IMR-90 (cell line): ENCODE results near the gene EPB41L1. TPM values are rescaled to one million over a fixed set of nuclear protein-coding genes. Genes with fewer than 3 reads are reported as not detected.

Experiments
- ATAC-seq: fragments of 200-7000 bp; cut with Tn5 transposase; 2 replicates; pipeline ENCODE4 v1.9.1; 2020; ENCODE audit warnings: low read depth, mild to moderate bottlenecking, moderate library complexity
- BruUV-seq: library from RNA; stranded (reverse); fragments of 400-500 nt; replicated peaks from 2 replicates; lab custom pipeline; 2021; lab: Mats Ljungman, UMichigan
- CTCF ChIA-PET: fragments of 300-600 bp; formaldehyde crosslinking; extraction: SDS; loops from one replicate; lab custom pipeline; 2021; ENCODE audit warnings: antibody characterized with exemption; lab: Yijun Ruan, JAX
- POLR2A ChIA-PET: fragments of 300-600 bp; sonication (Branson Sonifier 250); formaldehyde crosslinking; loops from one replicate; lab custom pipeline; 2022; ENCODE audit warnings: antibody characterized with exemption; ENCODE audit not compliant: unreplicated experiment; lab: Charles Lee
- DNase-seq: peaks from one replicate; pipeline ENCODE4 v3.0.0; 2013
- H2AFZ ChIP-seq: replicated peaks from 2 replicates; pipeline ENCODE3; 2013; ENCODE audit warnings: low read length, mild to moderate bottlenecking; ENCODE audit not compliant: poor library complexity
- H2AK5ac ChIP-seq: 2 replicates; pipeline ENCODE4 v1.6.1; 2013; ENCODE audit warnings: low read depth, low read length, inconsistent platforms
- H2AK9ac ChIP-seq: replicated peaks from 2 replicates; pipeline ENCODE3; 2013; ENCODE audit warnings: mild to moderate bottlenecking, low read depth, low read length, moderate library complexity; ENCODE audit not compliant: poor library complexity
- H2BK120ac ChIP-seq: 2 replicates; pipeline ENCODE4 v1.6.1; 2013; ENCODE audit warnings: low read depth, low read length, inconsistent platforms
- H2BK15ac ChIP-seq: 3 replicates; pipeline ENCODE4 v1.6.1; 2013; ENCODE audit warnings: low read depth, low read length, inconsistent platforms
- H2BK20ac ChIP-seq: 2 replicates; pipeline ENCODE4 v1.6.1; 2013; ENCODE audit warnings: low read depth, mild to moderate bottlenecking, inconsistent platforms, low read length, moderate library complexity
- H2BK5ac ChIP-seq: 2 replicates; pipeline ENCODE4 v1.6.1; 2013; ENCODE audit warnings: mild to moderate bottlenecking, low read depth, low read length, inconsistent platforms; ENCODE audit not compliant: poor library complexity, severe bottlenecking
- H3K14ac ChIP-seq: replicated peaks from 2 replicates; pipeline ENCODE4 v1.6.1; 2013; ENCODE audit warnings: low read depth, low read length, inconsistent platforms
- H3K18ac ChIP-seq: 2 replicates; pipeline ENCODE4 v1.6.1; 2013; ENCODE audit warnings: low read depth, low read length, control low read depth
- H3K23ac ChIP-seq: 2 replicates; pipeline ENCODE4 v1.6.1; 2013; ENCODE audit warnings: low read depth, low read length, inconsistent platforms
- H3K27ac ChIP-seq: 2 replicates; pipeline ENCODE4 v1.5.1; 2013; ENCODE audit warnings: mild to moderate bottlenecking, control low read depth, low read length; ENCODE audit not compliant: insufficient read depth
- H3K27me3 ChIP-seq: 2 replicates; pipeline ENCODE4 v1.6.1; 2013; ENCODE audit warnings: low read length; ENCODE audit not compliant: control insufficient read depth, insufficient read depth
- H3K36me3 ChIP-seq: 2 replicates; pipeline ENCODE4 v1.6.1; 2013; ENCODE audit warnings: low read length, mixed read lengths; ENCODE audit not compliant: control insufficient read depth, insufficient read depth
- H3K4ac ChIP-seq: 2 replicates; pipeline ENCODE4 v1.6.1; 2013; ENCODE audit warnings: low read depth, low read length, inconsistent platforms
- H3K4me1 ChIP-seq: 2 replicates; pipeline ENCODE4 v1.6.1; 2013; ENCODE audit warnings: low read length, mixed read lengths; ENCODE audit not compliant: control insufficient read depth, insufficient read depth
- H3K4me2 ChIP-seq: 2 replicates; pipeline ENCODE4 v1.6.1; 2013; ENCODE audit warnings: low read depth, mild to moderate bottlenecking, control low read depth, low read length, moderate library complexity
- H3K4me3 ChIP-seq: 2 replicates; pipeline ENCODE4 v1.5.1; 2013; ENCODE audit warnings: low read depth, mild to moderate bottlenecking, control low read depth, low read length, moderate library complexity; ENCODE audit not compliant: insufficient read depth
- H3K56ac ChIP-seq: 2 replicates; pipeline ENCODE4 v1.6.1; 2013; ENCODE audit warnings: low read length, inconsistent platforms; ENCODE audit not compliant: insufficient read depth; ENCODE audit errors: extremely low read depth
- H3K79me1 ChIP-seq, 2 experiments: 2 replicates each; pipeline ENCODE4 v1.6.1; 2013; ENCODE audit warnings: low read length in 2 of 2, inconsistent platforms in 1 of 2, low read depth in 1 of 2
- H3K9ac ChIP-seq: 2 replicates; pipeline ENCODE4 v1.6.1; 2013; ENCODE audit warnings: low read depth, low read length, control low read depth
- H3K9me1 ChIP-seq: 2 replicates; pipeline ENCODE4 v1.6.1; 2013; ENCODE audit warnings: low read length, inconsistent platforms; ENCODE audit not compliant: insufficient read depth
- H3K9me3 ChIP-seq: 2 replicates; pipeline ENCODE4 v1.6.1; 2013; ENCODE audit warnings: low read length; ENCODE audit not compliant: control insufficient read depth, insufficient read depth
- H4K20me1 ChIP-seq: 2 replicates; pipeline ENCODE4 v1.6.1; 2013; ENCODE audit warnings: low read length, inconsistent platforms; ENCODE audit not compliant: insufficient read depth
- H4K5ac ChIP-seq: 2 replicates; pipeline ENCODE4 v1.6.1; 2013; ENCODE audit warnings: mild to moderate bottlenecking, low read depth, low read length, control low read depth
- H4K8ac ChIP-seq, 2 experiments: 2 replicates each; pipeline ENCODE4 v1.6.1; 2013; ENCODE audit warnings: low read depth in 2 of 2, low read length in 2 of 2, control low read depth in 1 of 2, inconsistent platforms in 1 of 2
- H4K91ac ChIP-seq: 2 replicates; pipeline ENCODE4 v1.6.1; 2013; ENCODE audit warnings: low read depth, low read length, inconsistent platforms; ENCODE audit not compliant: insufficient read depth
- FOS ChIP-seq: fragments of 150-350 bp; IDR thresholded peaks from 2 replicates; pipeline ENCODE4 v1.6.1; 2016; ENCODE audit warnings: low read depth, low read length
- RCOR1 ChIP-seq: IDR thresholded peaks from 2 replicates; pipeline ENCODE4 v1.6.1; 2012; ENCODE audit warnings: mild to moderate bottlenecking, low read length, improper control_type of control experiment; ENCODE audit not compliant: insufficient replicate concordance
- RFX5 ChIP-seq: IDR thresholded peaks from 2 replicates; pipeline ENCODE4 v1.8.0; 2012; ENCODE audit warnings: low read depth, mild to moderate bottlenecking, low read length, moderate library complexity
- SMC3 ChIP-seq: fragments of 150-350 bp; IDR thresholded peaks from 2 replicates; pipeline ENCODE4 v1.6.1; 2016; ENCODE audit warnings: low read depth, mild to moderate bottlenecking, antibody characterized with exemption, low read length, moderate library complexity
- WGBS, 2 experiments: methylation state at CpG; one replicate each; pipeline versions ENCODE4 v1.1.5 to v1.1.7; 2013; ENCODE audit warnings: missing lambda C conversion rate in 2 of 2; ENCODE audit not compliant: insufficient read length in 1 of 2; ENCODE audit errors: extremely low coverage in 2 of 2; 5-methylcytosine and 5-hydroxymethylcytosine counted together
- dilution Hi-C: fragments of 300-500 bp; cut with HindIII; formaldehyde crosslinking; loops from one replicate; pipeline ENCODE4 v1.14.3; 2018; ENCODE audit warnings: low sequenced_read_pairs; ENCODE audit not compliant: unreplicated experiment
- in situ Hi-C: fragments of 300-500 bp; cut with MboI; formaldehyde crosslinking; loops from 3 replicates; pipeline ENCODE4 v1.14.3; 2019; ENCODE audit warnings: low sequenced_read_pairs, inconsistent platforms, mixed read lengths
- intact Hi-C: fragments of 100-400 bp; cut with micrococcal nuclease; formaldehyde crosslinking; loops from 2 replicates; pipeline ENCODE4 v1.10.0; 2022
- polyA plus RNA-seq, 3 experiments: library from polyadenylated mRNA; depleted of rRNA; stranded (reverse); fragments of >200 nt; gene quantifications; 2 replicates each; pipeline ENCODE4 v1.2.3, GENCODE V29; 2012; ENCODE audit warnings: low replicate concordance in 1 of 3
- total RNA-seq: library from RNA; depleted of rRNA; stranded (reverse); fragments of >200 nt; gene quantifications from 2 replicates; pipeline ENCODE4 v1.2.3, GENCODE V29; 2012

Gene EPB41L1
- total and polyA plus RNA-seq, 2 of the 4 experiments (the other 2 are of a cell fraction) = 12.5 to 33.7 TPM

DNA sequence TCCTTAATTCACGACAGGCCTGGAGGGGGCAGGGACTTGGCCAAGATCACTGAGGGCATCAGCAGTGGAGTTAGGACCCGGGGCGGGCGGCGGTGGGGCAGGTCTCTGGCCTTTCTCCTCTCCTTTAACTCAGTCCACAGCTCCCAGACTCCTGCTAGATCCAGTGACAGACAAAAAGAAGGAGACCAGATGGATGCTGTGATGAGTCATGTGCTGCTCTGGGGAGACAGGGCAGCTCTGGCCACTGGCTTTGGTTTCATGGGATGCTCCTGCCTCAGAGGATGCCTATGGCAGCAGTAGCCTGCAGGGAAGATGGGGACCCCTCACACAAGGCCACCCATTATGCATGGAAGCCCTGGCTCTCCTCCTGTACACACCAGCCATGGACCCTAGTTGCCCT, 20.5 kb downstream of the EPB41L1 start:
- intact Hi-C loops = no loop called here
- POLR2A ChIA-PET = no interaction called here
- CTCF ChIA-PET = interaction anchor here (1.3 kb wide), 1 partner anchor 19 kb away, joined by 8 read pairs; no protein-coding TSS in a partner anchor

More for the DNA sequence above, 20.5 kb downstream of the EPB41L1 start:
- BruUV-seq = no TSS peak
- H3K9me1 ChIP-seq = no peaks in the 10 kb centered on the region; the same call in 1 of the 2 replicates
- H2BK20ac ChIP-seq = no peak overlapping the region
- no peak overlapping the region for H2BK5ac ChIP-seq
- no peak overlapping the region for H3K18ac ChIP-seq
- peak overlapping the region; percentile 37 for H2AFZ ChIP-seq
- H3K4ac ChIP-seq = no peak overlapping the region
- DNase-seq (peak; percentile 68), ATAC-seq (peak; percentile 95)
- no peak overlapping the region for H2BK120ac ChIP-seq
- no peak overlapping the region for H4K8ac ChIP-seq
- TF ChIP-seq FOS (peak; percentile 31; the same call in 1 of the 2 replicates), RCOR1 (no peak), RFX5 (no peak), SMC3 (no peak)
- peaks cover 2% of the 10 kb centered on the region; the same call in 1 of the 2 replicates for H3K4me1 ChIP-seq
- no peak overlapping the region for H3K23ac ChIP-seq
- H3K4me2 ChIP-seq = no peak overlapping the region
- peaks cover 0 to 3% of the 10 kb centered on the region in 2 experiments; a peak in 1 of 4 replicates for H3K79me1 ChIP-seq
- no CpG with 5 or more reads among the region's 5 CpGs for WGBS, 2 experiments
- no peak overlapping the region for H3K4me3 ChIP-seq
- peaks cover 2% of the 10 kb centered on the region; the same call in 1 of the 2 replicates for H3K36me3 ChIP-seq
- no peak overlapping the region for H3K27ac ChIP-seq
- H4K91ac ChIP-seq = no peak overlapping the region
- no peak overlapping the region for H2AK9ac ChIP-seq
- in situ Hi-C loops = no loop called here
- no peak overlapping the region for H2BK15ac ChIP-seq
- dilution Hi-C loops = no loop called here
- 0 out of 2 replicates have a peak overlapping the region, but pooled peaks have one; percentile 32 for H2AK5ac ChIP-seq
- H4K20me1 ChIP-seq = no peaks in the 10 kb centered on the region; the same call in 1 of the 2 replicates
- H3K9ac ChIP-seq = no peak overlapping the region
- H3K14ac ChIP-seq = no peak overlapping the region
- H3K9me3 ChIP-seq = no peaks in the 10 kb centered on the region
- no peaks in the 10 kb centered on the region for H3K27me3 ChIP-seq
- H4K5ac ChIP-seq = no peak overlapping the region
- no peak overlapping the region for H3K56ac ChIP-seq
